PC-9 (cell line): Measurements from ENCODE around the gene SERTAD3. TPM values are rescaled to one million over a fixed set of nuclear protein-coding genes. Genes with fewer than 3 reads are reported as not detected.
A peak's percentile ranks its signal among the peaks of the same experiment; 100 is the strongest.
"Not testable (repeated sequence)": the region's sequence is repeated elsewhere in the genome, so short reads cannot be mapped to it uniquely, and the experiment has no call there.

ENCODE experiments used
- BruUV-seq: library from RNA; stranded (reverse); fragments of 400-500 nt; replicated peaks from 2 replicates; lab custom pipeline; 2021; lab: Mats Ljungman, UMichigan
- CTCF ChIA-PET: fragments of 300-600 bp; sonication (Branson Sonifier 250); formaldehyde crosslinking; loops from one replicate; lab custom pipeline; 2022; ENCODE audit warnings: antibody characterized with exemption; lab: Charles Lee
- POLR2A ChIA-PET: fragments of 300-600 bp; sonication (Branson Sonifier 250); formaldehyde crosslinking; loops from one replicate; lab custom pipeline; 2022; ENCODE audit warnings: antibody characterized with exemption; ENCODE audit not compliant: unreplicated experiment; lab: Charles Lee
- DNase-seq, 2 experiments: peaks; one replicate each; pipeline versions ENCODE4 v3.0.0 to v3.0.0-alpha.2; 2015 to 2022; ENCODE audit warnings: mixed read lengths in 1 of 2
- H2AFZ ChIP-seq: fragments of 200-600 bp; sonication (generic); 2 replicates; pipeline ENCODE4 v1.8.1; 2017; ENCODE audit warnings: antibody characterized with exemption
- H3F3A ChIP-seq: fragments of 200-600 bp; sonication (generic); 2 replicates; pipeline ENCODE4 v1.8.1; 2017; ENCODE audit warnings: antibody characterized with exemption, mild to moderate bottlenecking, low read depth; ENCODE audit not compliant: insufficient read depth
- H3K27ac ChIP-seq: fragments of 200-600 bp; sonication (generic); 2 replicates; pipeline ENCODE4 v1.6.1; 2016; ENCODE audit warnings: mixed run types
- H3K27me3 ChIP-seq: fragments of 200-600 bp; sonication (generic); 2 replicates; pipeline ENCODE4 v1.6.1; 2016; ENCODE audit warnings: low read depth, mixed run types; ENCODE audit not compliant: insufficient read depth
- H3K36me3 ChIP-seq: fragments of 200-600 bp; sonication (generic); 2 replicates; pipeline ENCODE4 v1.6.1; 2016; ENCODE audit warnings: low read depth, mixed run types
- H3K4me1 ChIP-seq: fragments of 200-600 bp; sonication (generic); replicated peaks from 2 replicates; pipeline ENCODE4 v1.6.1; 2016; ENCODE audit warnings: mixed run types; ENCODE audit not compliant: insufficient read depth
- H3K4me2 ChIP-seq: fragments of 200-600 bp; sonication (generic); 2 replicates; pipeline ENCODE4 v1.6.1; 2017; ENCODE audit warnings: mixed run types
- H3K4me3 ChIP-seq: fragments of 200-600 bp; sonication (generic); 2 replicates; pipeline ENCODE4 v1.6.1; 2016; ENCODE audit warnings: mixed run types
- H3K79me2 ChIP-seq: fragments of 200-600 bp; sonication (generic); 2 replicates; pipeline ENCODE4 v1.6.1; 2017; ENCODE audit warnings: low read depth, mixed run types
- H3K9me2 ChIP-seq: fragments of 200-600 bp; sonication (generic); 2 replicates; pipeline ENCODE4 v1.8.1; 2017; ENCODE audit warnings: mild to moderate bottlenecking; ENCODE audit not compliant: insufficient read depth
- H3K9me3 ChIP-seq: fragments of 200-600 bp; sonication (generic); 2 replicates; pipeline ENCODE4 v1.8.1; 2016; ENCODE audit warnings: low read depth; ENCODE audit not compliant: insufficient read depth
- H4K20me1 ChIP-seq: fragments of 200-600 bp; sonication (generic); 2 replicates; pipeline ENCODE4 v1.8.1; 2017; ENCODE audit not compliant: insufficient read depth
- CTCF ChIP-seq: fragments of 200-600 bp; sonication (generic); conservative IDR thresholded peaks from 2 replicates; pipeline ENCODE4 v1.6.1; 2017; ENCODE audit warnings: mixed run types, antibody characterized with exemption, mild to moderate bottlenecking, moderate library complexity
- EZH2 ChIP-seq: fragments of 200-600 bp; sonication (generic); IDR thresholded peaks from 2 replicates; pipeline ENCODE4 v1.8.0; 2017; ENCODE audit warnings: antibody characterized with exemption, low read depth
- intact Hi-C: fragments of 100-400 bp; cut with micrococcal nuclease; formaldehyde crosslinking; loops from one replicate; pipeline ENCODE4 v1.10.0; 2022; ENCODE audit not compliant: unreplicated experiment
- total RNA-seq: library from RNA; stranded (reverse); gene quantifications from 2 replicates; pipeline ENCODE4 v1.2.3, GENCODE V29; 2021

SERTAD3 gene
- total RNA-seq, 1 experiment from 2014 or later = 41.4 TPM

- Histone ChIP-seq H3K4me2 (no peak overlapping the region), H3K79me2 (peaks cover 20% of the 10 kb centered on the region), H4K20me1 (no peaks in the 10 kb centered on the region), H3K9me3 (no peaks in the 10 kb centered on the region), H2AFZ (no peak overlapping the region), H3K27ac (no peak overlapping the region), H3F3A (0 out of 2 replicates have a peak, but pooled peaks cover 7% of the 10 kb centered on the region), H3K4me3 (no peak overlapping the region), H3K4me1 (no peaks in the 10 kb centered on the region), H3K27me3 (no peaks in the 10 kb centered on the region), H3K36me3 (no peaks in the 10 kb centered on the region), H3K9me2 (no peaks in the 10 kb centered on the region)
- BruUV-seq = no TSS peak
- CTCF ChIA-PET = no interaction called here
- no peak for DNase-seq
- TF ChIP-seq CTCF (no peak), EZH2 (no peak)
- POLR2A ChIA-PET = no interaction called here
- intact Hi-C loops = no loop called here
Observed at GRCh38 chr19:40457048-40457447, 12.9 kb upstream of the SERTAD3 start.

- H4K20me1 ChIP-seq, H2AFZ ChIP-seq, H3K27me3 ChIP-seq, H3K4me2 ChIP-seq, H3K79me2 ChIP-seq, H3K9me3 ChIP-seq, H3K9me2 ChIP-seq, H3K4me1 ChIP-seq, H3K4me3 ChIP-seq, H3F3A ChIP-seq, H3K36me3 ChIP-seq, BruUV-seq, H3K27ac ChIP-seq, intact Hi-C loops, CTCF ChIA-PET: not testable (repeated sequence)
- POLR2A ChIA-PET = interaction anchor here (0.6 to 0.7 kb wide), 2 partner anchors 33 to 51 kb away, joined by 3 to 5 read pairs; no protein-coding TSS in a partner anchor
- peak in 1 of 2 experiments; percentile 54 for DNase-seq
Observed at GRCh38 chr19:40453943-40454342, 9.8 kb upstream of the SERTAD3 start.

GRCh38 chr19:40453151-40453735 is 9.1 kb upstream of the SERTAD3 start:
- BruUV-seq = no TSS peak
- Histone ChIP-seq H2AFZ (no peak overlapping the region), H3K4me2 (no peak overlapping the region), H3K4me3 (no peak overlapping the region), H3K27me3 (no peaks in the 10 kb centered on the region), H3K27ac (no peak overlapping the region), H3K9me3 (no peaks in the 10 kb centered on the region), H3K9me2 (no peaks in the 10 kb centered on the region), H3K36me3 (0 out of 2 replicates have a peak, but pooled peaks cover 6% of the 10 kb centered on the region), H3K4me1 (no peaks in the 10 kb centered on the region), H3F3A (0 out of 2 replicates have a peak, but pooled peaks cover 7% of the 10 kb centered on the region), H3K79me2 (no peaks in the 10 kb centered on the region), H4K20me1 (no peaks in the 10 kb centered on the region)
- DNase-seq = no peak
- intact Hi-C loops = no loop called here
- TF ChIP-seq EZH2 = no peak
- ChIA-PET POLR2A (interaction anchor here (0.6 kb wide), 1 partner anchor 33 kb away, joined by 5 read pairs; no protein-coding TSS in a partner anchor), CTCF (no interaction called here)

DNA sequence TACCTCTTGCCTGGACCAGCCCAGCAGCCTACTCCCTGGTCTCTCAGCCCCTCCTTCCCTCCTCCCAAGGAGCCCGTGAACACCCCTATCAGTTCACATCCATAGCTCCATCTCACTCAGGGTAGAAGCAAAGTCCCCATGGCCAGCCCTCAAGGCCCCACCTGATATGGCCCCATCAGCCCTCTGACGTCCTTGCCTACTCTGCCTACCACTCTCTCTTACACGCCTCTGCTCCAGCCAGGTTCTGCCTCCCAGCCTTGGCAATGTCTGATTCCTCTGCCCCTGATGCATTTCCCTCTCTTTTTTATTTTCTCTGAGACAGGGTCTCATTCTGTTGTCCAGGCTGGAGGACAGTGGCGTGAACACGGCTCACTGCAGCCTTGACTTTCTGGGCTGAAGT is 7.9 kb upstream of the SERTAD3 start:
- Histone ChIP-seq H3K27ac (no peak overlapping the region), H3K9me3 (no peaks in the 10 kb centered on the region), H3K36me3 (0 out of 2 replicates have a peak, but pooled peaks cover 6% of the 10 kb centered on the region), H3K79me2 (no peaks in the 10 kb centered on the region), H4K20me1 (no peaks in the 10 kb centered on the region), H3K9me2 (no peaks in the 10 kb centered on the region), H3K4me3 (no peak overlapping the region), H3K27me3 (no peaks in the 10 kb centered on the region), H2AFZ (no peak overlapping the region), H3K4me1 (no peaks in the 10 kb centered on the region), H3F3A (0 out of 2 replicates have a peak, but pooled peaks cover 7% of the 10 kb centered on the region), H3K4me2 (no peak overlapping the region)
- BruUV-seq = no TSS peak
- DNase-seq = no peak
- POLR2A ChIA-PET = no interaction called here
- TF ChIP-seq EZH2 (no peak), CTCF (no peak)
- CTCF ChIA-PET = interaction anchor here (0.6 kb wide), 2 partner anchors 146 to 194 kb away, joined by 3 to 5 read pairs; no protein-coding TSS in a partner anchor
- intact Hi-C loops = no loop called here
